Omental fat pad (tissue), 4 donors: Measurements from ENCODE around the gene ZBTB7B. TPM values are rescaled to one million over a fixed set of nuclear protein-coding genes. Genes with fewer than 3 reads are reported as not detected.

Experiments used
- ATAC-seq: fragments of 150-250 bp; one replicate; pipeline ENCODE4 v1.9.1; 2016; ENCODE audit warnings: mild to moderate bottlenecking, moderate library complexity; ENCODE audit not compliant: low FRiP score
- DNase-seq: peaks from one replicate; pipeline ENCODE4 v3.0.0-alpha.2; 2019; ENCODE audit warnings: low spot score
- CTCF ChIP-seq, 3 donors: fragments of 450-650 bp; IDR thresholded peaks; one replicate each; pipeline ENCODE4 v1.5.1; 2016 to 2017; ENCODE audit warnings: antibody characterized with exemption in 3 of 3, mild to moderate bottlenecking in 3 of 3, moderate library complexity in 2 of 3
- total RNA-seq, 4 donors: library from RNA; depleted of rRNA; stranded (reverse); fragments of >200 nt; gene quantifications; one replicate each; pipeline ENCODE4 v1.1.0, GENCODE V29; 2016

The ZBTB7B gene
- total RNA-seq, 4 donors from 2014 or later = 38.6 to 66.4 (median 49.2) TPM

DNA sequence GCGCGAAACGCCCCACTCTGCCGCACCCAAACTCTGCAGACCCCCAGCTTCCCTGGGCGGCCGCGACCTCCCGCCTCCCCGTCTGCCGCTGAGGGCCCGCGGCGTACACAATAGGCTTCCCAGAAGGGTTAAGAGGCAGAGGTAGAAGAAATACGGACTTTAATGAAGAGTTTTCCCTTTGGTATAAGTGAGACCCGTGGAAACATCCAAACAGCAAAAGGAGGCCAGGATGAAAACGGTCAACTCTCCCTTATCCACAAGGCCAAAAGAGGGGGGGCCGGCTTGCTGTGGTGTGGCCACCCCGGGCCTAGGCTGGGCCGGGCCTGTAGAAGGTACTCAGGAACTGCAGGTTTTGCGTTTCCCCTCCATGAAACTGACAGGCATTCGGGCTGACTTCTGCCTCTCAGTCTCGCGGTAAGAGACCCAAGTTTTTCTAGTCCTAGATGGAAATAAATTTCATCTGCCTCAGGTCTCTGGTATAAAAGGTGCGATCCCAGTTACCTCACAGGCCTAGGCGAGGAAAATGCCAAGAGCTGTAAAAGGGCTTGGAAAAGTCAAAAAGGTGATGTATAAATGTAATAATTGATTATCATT, 40.3 kb upstream of the ZBTB7B start:
- TF ChIP-seq CTCF (IDR thresholded peaks at IDR 0.05) = no peak
- ATAC-seq = no peak
- no peak for DNase-seq

DNA sequence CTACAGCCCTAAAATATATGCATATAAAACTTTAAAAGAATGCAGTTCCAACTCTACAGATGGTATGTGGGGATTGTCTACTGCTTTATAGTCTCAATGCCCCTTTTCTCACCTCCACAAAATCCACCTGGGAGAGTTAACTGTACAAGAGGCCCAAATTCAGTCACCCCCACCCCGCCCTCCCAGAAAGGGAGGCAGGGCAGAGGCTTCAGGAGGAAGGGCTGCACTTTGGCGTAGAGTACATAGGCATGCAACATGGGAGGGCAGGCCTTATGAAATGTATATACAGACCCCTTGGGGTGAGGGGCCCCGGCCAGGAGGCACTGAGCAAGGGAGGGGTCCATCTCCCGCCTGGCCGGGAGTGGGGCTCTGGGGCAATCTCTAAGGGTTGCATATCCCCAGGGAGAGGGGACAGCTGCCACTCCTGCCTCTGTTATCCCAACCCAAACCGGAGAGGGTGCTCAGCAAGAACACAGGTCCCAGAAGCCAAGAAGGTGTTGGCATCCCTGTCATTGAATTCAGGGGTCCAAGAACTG, 39.7 kb upstream of the ZBTB7B start:
- no peak for TF ChIP-seq CTCF (IDR thresholded peaks at IDR 0.05)
- ATAC-seq (no peak), DNase-seq (no peak)

DNA sequence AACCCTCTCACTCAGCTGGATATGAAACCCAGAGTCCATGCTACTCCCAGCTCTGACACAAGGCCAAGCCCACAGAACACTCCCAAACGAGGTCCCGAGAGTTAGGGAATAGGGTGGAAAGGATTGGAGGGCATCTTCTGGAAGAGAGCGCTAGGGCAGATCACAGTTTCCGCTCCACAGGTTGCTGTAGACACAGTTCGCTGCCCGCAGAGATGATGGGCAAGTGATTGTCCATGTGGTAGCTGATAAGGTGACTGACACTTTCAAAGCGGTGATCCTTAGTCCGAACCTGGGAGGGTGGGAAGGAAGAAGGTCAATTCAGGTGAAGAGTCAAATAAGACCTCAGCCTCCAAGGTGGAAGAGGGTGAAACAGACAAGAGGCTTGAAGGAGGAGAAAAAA, 39.0 kb upstream of the ZBTB7B start:
- no peak for DNase-seq
- no peak for TF ChIP-seq CTCF (IDR thresholded peaks at IDR 0.05)
- ATAC-seq = no peak

GRCh38 chr1:154964359-154964758, 38.2 kb upstream of the ZBTB7B start:
- DNase-seq (no peak), ATAC-seq (no peak)
- no peak for TF ChIP-seq CTCF (IDR thresholded peaks at IDR 0.05)

- DNase-seq = no peak
- TF ChIP-seq CTCF (IDR thresholded peaks at IDR 0.05) = no peak
- ATAC-seq = no peak
Observed at GRCh38 chr1:154966111-154966510, 36.5 kb upstream of the ZBTB7B start.

GRCh38 chr1:154967331-154967950, 35.2 kb upstream of the ZBTB7B start:
- DNase-seq (no peak), ATAC-seq (no peak)
- TF ChIP-seq CTCF (IDR thresholded peaks at IDR 0.05) = no peak

DNA sequence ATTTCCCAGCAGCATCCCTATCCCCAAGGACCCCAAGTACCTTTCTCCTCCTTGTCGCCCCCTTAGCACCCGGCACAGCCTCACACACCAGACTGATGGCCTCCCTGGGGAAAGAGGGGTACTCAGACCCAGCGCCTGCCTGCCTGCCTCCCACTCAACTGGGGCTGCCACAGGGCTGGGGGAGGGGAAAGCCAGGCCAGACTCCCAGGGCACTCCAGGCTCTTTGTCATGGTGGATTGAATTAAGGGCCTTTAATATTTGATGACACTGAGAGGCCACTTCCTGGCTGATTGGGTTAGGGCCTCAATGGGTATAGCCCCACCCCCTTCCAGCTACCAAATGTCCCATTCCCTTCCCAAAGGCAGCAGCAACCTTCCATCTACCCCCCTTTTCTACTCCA, 33.9 kb upstream of the ZBTB7B start:
- TF ChIP-seq CTCF (IDR thresholded peaks at IDR 0.05) = no peak
- ATAC-seq (no peak), DNase-seq (no peak)
